ENCODE measurements around the gene NKD1.

NKD1 gene

GRCh38 chr16:50558913-50559312 is 10.7 kb downstream of the NKD1 start:
- DNase-seq (ENCODE audit: low read depth), result no peak

- DNase-seq (ENCODE audit: low read depth), result no peak
Observed at GRCh38 chr16:50559342-50559741, 11.1 kb downstream of the NKD1 start.

DNA sequence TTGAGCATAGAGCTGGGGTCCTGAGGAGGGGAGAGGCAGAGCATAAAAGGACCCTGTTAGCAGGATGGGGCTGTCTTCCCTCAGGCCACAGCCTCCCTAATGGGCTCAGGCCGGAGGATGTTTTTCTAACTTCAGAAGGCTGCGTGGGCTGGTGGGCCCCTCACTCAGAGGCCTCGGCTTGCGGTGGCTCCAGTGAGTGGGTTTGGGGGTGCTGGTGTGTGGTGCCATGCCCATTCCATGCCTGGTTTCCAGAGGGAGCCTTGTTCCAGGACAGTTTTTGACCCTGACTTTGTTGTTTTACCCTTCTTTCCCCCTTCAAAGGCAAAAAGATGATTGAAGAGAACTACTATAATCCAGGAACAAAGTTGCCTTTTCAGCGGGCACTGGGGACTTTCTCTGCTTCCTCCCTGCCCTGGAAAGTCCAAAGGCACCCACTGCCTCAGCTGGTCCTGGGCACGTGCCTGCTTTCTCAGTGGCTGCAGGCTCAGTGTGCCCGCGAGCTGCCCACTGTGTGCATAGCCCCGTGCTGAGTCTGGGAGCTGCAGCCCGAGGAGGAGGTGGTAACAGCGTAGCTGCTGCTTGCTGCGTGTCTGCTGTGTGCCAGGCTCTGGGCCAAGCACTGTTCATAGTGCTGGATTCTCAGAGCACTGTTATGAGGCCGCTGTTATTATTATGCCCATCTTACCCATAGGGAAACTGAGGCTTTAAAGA is 11.8 kb downstream of the NKD1 start:
- DNase-seq (ENCODE audit: low read depth), result no peak

DNA sequence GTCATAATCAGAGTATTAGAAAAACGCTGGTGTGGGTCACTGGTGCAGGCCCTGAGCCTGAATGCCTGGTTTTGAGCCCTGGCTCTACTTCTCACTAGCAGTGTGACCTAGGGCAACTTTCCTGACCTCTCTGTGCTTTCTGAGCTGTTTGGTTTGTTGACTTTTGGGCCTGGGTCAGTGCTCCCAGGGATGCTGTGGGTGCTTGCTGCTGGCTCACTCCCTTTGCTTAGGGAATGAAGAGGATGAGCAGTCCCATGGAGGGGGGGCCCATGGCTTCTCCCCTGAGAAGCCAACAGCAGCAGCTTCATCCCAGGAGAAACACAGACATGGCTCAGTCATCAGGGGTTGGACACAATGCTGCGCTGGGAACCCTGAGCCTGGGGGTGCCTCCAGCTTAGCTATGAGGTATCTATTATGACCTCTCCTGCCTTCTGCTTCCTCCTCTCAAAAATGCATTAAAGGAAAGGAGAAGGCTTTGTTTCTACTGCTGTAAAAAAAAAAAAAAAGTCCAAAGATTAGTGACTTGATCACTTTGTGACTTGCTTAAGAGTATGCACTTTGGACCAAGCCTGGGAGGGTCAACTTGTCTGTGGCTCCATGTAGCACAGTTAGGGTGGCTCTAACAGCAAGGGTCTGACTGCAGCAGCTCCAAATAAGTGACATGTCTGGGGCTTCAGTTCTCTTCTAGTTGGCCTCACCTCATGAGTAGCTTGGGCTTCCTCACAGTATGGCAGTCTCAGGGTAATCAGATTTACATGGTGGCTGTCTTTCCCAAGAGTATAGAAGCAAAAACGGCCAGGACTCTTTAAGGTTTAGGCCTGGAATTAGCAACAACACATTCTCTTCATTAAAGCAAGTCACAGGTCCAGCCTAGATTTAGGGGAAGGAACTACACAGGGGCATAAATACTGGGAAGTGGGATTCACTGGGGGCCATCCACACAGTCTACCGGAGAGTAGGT is 13.0 kb downstream of the NKD1 start:
- no peak for DNase-seq (ENCODE audit: low read depth)

GRCh38 chr16:50562657-50563056 is 14.5 kb downstream of the NKD1 start:
- DNase-seq (ENCODE audit: low read depth), result no peak

DNA sequence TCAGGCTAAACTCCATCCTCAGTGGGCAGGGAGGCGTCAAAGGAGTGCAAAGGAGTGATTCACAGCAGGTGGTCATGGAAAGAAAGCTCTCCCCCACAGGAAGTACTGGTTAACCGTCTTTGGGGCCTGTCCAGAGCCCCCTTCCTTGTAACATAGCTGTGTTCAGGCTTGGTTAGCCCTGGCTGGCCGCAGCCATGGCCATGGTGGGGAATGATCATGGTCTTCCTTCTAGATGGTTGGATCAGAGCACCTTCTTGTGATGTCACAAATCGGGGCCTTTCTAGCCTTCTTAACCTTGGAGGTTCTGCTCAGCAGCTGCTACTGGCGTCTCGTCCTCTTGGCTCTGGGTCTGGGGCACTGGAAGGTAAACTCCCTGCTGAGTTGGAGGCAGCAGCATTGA is 15.8 kb downstream of the NKD1 start:
- no peak for DNase-seq (ENCODE audit: low read depth)

DNA sequence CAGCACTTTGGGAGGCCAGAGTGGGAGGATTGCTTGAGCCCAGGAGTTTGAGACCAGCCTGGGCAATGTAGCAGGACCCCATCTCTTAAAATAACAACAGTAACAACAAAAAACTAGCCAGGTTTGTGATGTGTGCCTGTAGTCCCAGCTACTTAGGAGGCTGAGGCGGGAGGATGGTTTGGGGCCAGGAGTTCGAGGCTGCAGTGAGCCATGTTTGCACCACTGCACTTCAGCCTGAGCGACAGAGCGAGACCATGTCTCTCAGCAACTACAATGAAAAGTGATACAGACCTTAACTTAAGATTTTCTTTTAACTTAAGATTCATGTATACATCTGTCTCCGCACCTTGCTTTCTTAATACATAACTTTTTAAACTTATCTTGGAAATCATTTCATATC is 17.2 kb downstream of the NKD1 start:
- no peak for DNase-seq (ENCODE audit: low read depth)

DNA sequence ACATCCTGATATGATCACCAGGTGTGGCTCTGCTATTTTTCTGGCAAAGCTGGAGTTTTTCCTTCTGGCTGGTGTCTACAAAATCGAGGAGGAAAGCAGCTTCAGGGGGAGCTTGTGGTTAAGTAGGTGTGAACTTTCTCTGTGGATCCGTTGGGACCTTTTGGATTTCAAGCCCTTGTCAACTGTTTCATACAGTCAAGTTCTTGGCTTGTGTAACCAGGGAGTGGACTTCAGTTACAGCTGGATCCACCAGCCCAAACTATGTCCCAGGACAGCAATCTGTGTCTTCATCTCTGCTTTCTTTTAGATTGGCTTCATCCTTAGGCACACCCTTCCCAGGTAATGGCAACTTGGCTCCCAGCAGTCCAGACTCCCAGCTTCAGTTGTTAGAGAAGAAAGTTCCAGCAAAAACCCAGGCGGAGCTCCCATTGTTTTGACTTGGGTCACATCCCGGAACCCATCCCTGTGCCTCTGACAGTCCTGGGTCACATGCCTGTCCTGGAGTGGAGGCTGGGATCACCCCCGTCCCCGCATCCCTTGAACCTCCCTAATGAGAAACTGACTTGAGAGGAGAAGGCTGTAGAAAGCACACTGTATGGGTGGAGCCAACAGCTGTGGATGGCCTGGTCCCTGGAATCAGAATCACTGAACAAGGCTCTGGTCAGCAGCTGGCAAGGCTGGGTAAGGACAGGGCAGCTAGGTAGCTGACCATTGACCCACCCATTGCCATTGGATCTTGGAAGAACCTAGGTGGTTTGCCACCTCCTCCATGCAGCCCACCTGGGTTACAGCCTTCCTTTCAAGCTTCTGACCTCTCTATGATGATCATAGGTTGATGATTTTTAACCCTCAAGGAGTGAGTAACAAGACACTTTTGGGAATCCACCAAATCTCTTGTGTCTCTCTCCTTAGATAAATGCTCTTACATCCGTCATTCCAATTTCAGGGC is 18.1 kb downstream of the NKD1 start:
- no peak for DNase-seq (ENCODE audit: low read depth)

DNA sequence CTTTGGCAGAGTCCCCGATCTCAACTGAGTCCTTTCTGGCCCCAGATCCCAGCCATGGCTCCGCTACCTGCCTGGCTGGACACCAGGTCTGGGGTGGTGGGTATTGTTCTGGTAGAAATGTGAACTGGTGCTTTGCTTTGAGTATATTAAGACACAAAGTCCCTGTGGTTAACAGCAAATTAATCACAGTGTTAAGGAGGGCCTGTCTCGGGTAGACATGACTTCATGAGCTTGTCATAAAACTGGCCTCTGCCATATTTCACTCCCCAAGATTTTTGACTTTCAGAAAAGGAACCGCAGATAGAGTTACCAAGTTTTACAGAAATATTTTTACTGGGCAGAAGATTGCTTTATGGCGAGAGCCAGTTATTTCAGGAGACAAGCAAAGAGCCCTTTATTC is 19.5 kb downstream of the NKD1 start:
- DNase-seq (ENCODE audit: low read depth), result no peak

DNA sequence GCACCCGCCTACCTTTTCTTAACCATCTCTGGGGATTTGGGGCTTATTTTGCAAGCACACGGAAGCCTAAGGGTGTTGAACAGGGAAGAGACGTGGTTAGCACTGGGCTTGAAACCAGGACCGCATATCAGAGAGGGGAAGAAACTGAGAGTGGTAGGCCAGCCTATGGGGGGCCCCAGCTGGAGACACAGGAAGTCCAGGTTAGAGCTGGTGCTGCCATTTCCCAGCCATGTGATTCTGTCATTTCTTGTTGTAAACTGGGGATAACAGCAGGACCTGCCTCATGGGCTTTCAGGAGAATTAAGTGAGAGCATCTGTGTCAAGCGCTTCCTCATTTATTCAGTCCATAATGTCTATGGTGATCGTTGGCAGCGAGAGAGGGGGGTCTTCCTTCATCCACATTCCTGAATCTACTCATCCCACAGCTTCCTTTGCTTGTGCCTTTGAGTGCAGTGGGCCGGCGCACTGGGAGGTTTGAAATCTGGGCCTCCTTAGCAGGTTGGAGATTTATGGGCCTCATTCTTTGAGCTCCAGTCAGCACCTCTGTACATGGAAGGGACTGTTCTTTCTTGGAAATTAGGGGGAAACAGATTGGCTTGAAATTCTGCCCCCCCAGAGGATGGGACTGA is 20.1 kb downstream of the NKD1 start:
- no peak for DNase-seq (ENCODE audit: low read depth)

GRCh38 chr16:50570354-50570753 is 22.2 kb downstream of the NKD1 start:
- DNase-seq (ENCODE audit: low read depth), result no peak

- DNase-seq (ENCODE audit: low read depth), result no peak
Observed at GRCh38 chr16:50570808-50571598, 22.8 kb downstream of the NKD1 start.

- DNase-seq (ENCODE audit: low read depth), result no peak
Observed at GRCh38 chr16:50571786-50572185, 23.6 kb downstream of the NKD1 start.

- DNase-seq (ENCODE audit: low read depth), result no peak
Observed at GRCh38 chr16:50572700-50573099, 24.5 kb downstream of the NKD1 start.

DNA sequence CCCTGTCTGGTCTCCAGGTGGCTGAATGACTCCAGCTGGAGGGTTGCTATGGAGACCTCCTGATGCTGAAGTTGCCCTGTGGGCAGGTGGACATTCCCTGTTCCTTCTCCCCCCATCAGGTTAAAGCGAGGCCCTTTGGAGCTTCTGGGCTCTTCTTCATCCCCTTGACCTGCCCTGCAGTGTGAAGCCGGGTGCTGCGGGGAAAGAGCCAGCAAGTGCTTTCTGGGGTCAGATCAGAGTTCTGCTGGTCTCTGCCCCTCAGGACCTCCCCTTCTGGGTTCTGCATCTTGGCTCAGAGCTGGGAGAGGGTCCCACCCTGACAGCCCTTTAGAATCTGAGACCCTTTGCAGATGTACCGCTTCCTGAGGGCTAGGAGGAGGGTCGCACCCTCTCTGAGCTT is 25.1 kb downstream of the NKD1 start:
- no peak for DNase-seq (ENCODE audit: low read depth)

- DNase-seq (ENCODE audit: low read depth), result no peak
Observed at GRCh38 chr16:50573947-50574744, 25.9 kb downstream of the NKD1 start.

DNA sequence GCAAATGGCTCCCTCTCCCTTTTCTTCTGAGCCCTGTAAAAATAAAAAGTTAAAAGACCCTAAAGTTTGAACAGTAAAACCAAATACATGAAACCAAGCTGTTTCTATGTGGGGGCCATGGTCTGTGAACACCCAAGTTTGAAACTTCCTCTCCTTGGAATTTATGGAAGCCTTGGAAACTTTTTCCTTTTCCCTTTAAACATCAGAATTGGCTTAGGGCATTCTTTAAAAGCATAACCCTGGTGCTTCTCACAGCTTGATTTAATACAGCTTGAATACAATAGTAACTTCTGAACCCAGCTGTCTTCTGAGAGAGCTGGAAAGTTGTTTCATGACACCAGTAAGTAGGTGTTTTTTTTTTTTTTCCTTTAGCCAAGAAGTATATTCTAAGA is 26.5 kb downstream of the NKD1 start:
- no peak for DNase-seq (ENCODE audit: low read depth)

- DNase-seq (ENCODE audit: low read depth), result no peak
Observed at GRCh38 chr16:50575743-50576142, 27.5 kb downstream of the NKD1 start.

- DNase-seq (ENCODE audit: low read depth), result no peak
Observed at GRCh38 chr16:50576403-50577113, 28.4 kb downstream of the NKD1 start.
